Natural killer cell (primary cell): Measurements from ENCODE around the gene MAML3. TPM values are rescaled to one million over a fixed set of nuclear protein-coding genes. Genes with fewer than 3 reads are reported as not detected.

Experiments used
- ATAC-seq, 3 donors: fragments of 150-1000 bp in 2 of 3; fragments of 200-7000 bp in 1 of 3; cut with Tn5 transposase; 1 replicate in 1 of 3; 2 replicates in 2 of 3; pipeline ENCODE4 v1.10.0; 2021; ENCODE audit warnings: mild to moderate bottlenecking in 2 of 3, moderate library complexity in 2 of 3
- DNase-seq, 2 donors: peaks; one replicate each; pipeline versions ENCODE4 v3.0.0 to v3.0.0-alpha.2; 2013 to 2021; ENCODE audit warnings: mixed read lengths in 1 of 2
- H3K27ac ChIP-seq: one replicate; pipeline ENCODE4 v1.5.1; 2013; ENCODE audit warnings: mild to moderate bottlenecking, low read length
- H3K27me3 ChIP-seq: one replicate; pipeline ENCODE4 v1.6.1; 2013; ENCODE audit warnings: low read length; ENCODE audit not compliant: control insufficient read depth, insufficient read depth
- H3K36me3 ChIP-seq: one replicate; pipeline ENCODE4 v1.6.1; 2013; ENCODE audit warnings: low read length; ENCODE audit not compliant: control insufficient read depth, insufficient read depth
- H3K4me1 ChIP-seq: one replicate; pipeline ENCODE4 v1.6.1; 2013; ENCODE audit warnings: low read length; ENCODE audit not compliant: control insufficient read depth, insufficient read depth
- H3K4me3 ChIP-seq: one replicate; pipeline ENCODE4 v1.5.1; 2013; ENCODE audit warnings: low read length
- H3K9me3 ChIP-seq: one replicate; pipeline ENCODE4 v1.6.1; 2013; ENCODE audit warnings: low read length; ENCODE audit not compliant: control insufficient read depth, insufficient read depth
- H3K27ac Mint-ChIP-seq, 2 donors: one replicate each; pipeline ENCODE4 v1.8.0; 2022; ENCODE audit warnings: mild to moderate bottlenecking in 2 of 2, mixed read lengths in 2 of 2, moderate library complexity in 1 of 2
- H3K27me3 Mint-ChIP-seq, 2 donors: one replicate each; pipeline ENCODE4 v1.8.0; 2022; ENCODE audit warnings: low read depth in 2 of 2, mixed read lengths in 2 of 2
- H3K36me3 Mint-ChIP-seq: one replicate; pipeline ENCODE4 v1.8.0; 2022; ENCODE audit warnings: mixed read lengths
- H3K4me1 Mint-ChIP-seq, 2 donors: one replicate each; pipeline ENCODE4 v1.8.0; 2022; ENCODE audit warnings: mixed read lengths in 2 of 2
- H3K4me3 Mint-ChIP-seq: one replicate; pipeline ENCODE4 v1.8.0; 2022; ENCODE audit warnings: mild to moderate bottlenecking, moderate library complexity, mixed read lengths
- H3K9me3 Mint-ChIP-seq, 2 donors: one replicate each; pipeline ENCODE4 v1.8.0; 2022; ENCODE audit warnings: mixed read lengths in 2 of 2
- WGBS: methylation state at CpG from one replicate; pipeline ENCODE4 v1.1.7; 2013; ENCODE audit warnings: missing lambda C conversion rate; ENCODE audit not compliant: insufficient coverage; 5-methylcytosine and 5-hydroxymethylcytosine counted together
- intact Hi-C: fragments of 100-400 bp; cut with micrococcal nuclease; formaldehyde crosslinking; loops from one replicate; pipeline ENCODE4 v1.14.2; 2022
- total RNA-seq, 4 donors: library from RNA; stranded (reverse); fragments of 120-200 nt in 1 of 4; gene quantifications; one replicate each; pipeline versions ENCODE4 v1.2.3 to v1.2.4, GENCODE V29; 2013 to 2022
- TF ChIP-seq, protein P1 (sequence below): fragments of 200-600 bp; IDR thresholded peaks from one replicate; pipeline ENCODE4 v1.8.0; 2022; ENCODE audit warnings: antibody characterized with exemption

The MAML3 gene
- total RNA-seq, 3 donors from 2014 or later (not counting 1 experiment from before 2014, with no cell fraction given), result 1.7 to 5.6 (median 2.8) TPM

GRCh38 chr4:140189805-140190204, 35.8 kb upstream of the MAML3 start:
- no peak overlapping the region for H3K4me3 Mint-ChIP-seq
- no peak for ATAC-seq
- H3K4me1 ChIP-seq, result no peaks in the 10 kb centered on the region
- H3K27ac Mint-ChIP-seq, result no peak overlapping the region
- H3K9me3 ChIP-seq, result no peaks in the 10 kb centered on the region
- H3K4me1 Mint-ChIP-seq, result no peaks in the 10 kb centered on the region
- H3K27me3 Mint-ChIP-seq, result peaks cover 0 to 23% of the 10 kb centered on the region in 2 donors
- WGBS, result 95% methylated on average over 2 of the region's 2 CpGs
- no peaks in the 10 kb centered on the region for H3K36me3 Mint-ChIP-seq
- intact Hi-C loops, result no loop called here
- H3K36me3 ChIP-seq, result no peaks in the 10 kb centered on the region
- no peaks in the 10 kb centered on the region for H3K27me3 ChIP-seq
- DNase-seq, result no peak
- TF ChIP-seq, protein P1, sequence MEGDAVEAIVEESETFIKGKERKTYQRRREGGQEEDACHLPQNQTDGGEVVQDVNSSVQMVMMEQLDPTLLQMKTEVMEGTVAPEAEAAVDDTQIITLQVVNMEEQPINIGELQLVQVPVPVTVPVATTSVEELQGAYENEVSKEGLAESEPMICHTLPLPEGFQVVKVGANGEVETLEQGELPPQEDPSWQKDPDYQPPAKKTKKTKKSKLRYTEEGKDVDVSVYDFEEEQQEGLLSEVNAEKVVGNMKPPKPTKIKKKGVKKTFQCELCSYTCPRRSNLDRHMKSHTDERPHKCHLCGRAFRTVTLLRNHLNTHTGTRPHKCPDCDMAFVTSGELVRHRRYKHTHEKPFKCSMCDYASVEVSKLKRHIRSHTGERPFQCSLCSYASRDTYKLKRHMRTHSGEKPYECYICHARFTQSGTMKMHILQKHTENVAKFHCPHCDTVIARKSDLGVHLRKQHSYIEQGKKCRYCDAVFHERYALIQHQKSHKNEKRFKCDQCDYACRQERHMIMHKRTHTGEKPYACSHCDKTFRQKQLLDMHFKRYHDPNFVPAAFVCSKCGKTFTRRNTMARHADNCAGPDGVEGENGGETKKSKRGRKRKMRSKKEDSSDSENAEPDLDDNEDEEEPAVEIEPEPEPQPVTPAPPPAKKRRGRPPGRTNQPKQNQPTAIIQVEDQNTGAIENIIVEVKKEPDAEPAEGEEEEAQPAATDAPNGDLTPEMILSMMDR, result no peak
- no peak overlapping the region for H3K27ac ChIP-seq
- H3K9me3 Mint-ChIP-seq, result no peaks in the 10 kb centered on the region
- H3K4me3 ChIP-seq, result no peak overlapping the region

GRCh38 chr4:140188975-140189374, 35.0 kb upstream of the MAML3 start:
- ATAC-seq, result no peak
- Histone ChIP-seq H3K9me3 (no peaks in the 10 kb centered on the region), H3K27me3 (no peaks in the 10 kb centered on the region), H3K27ac (no peak overlapping the region), H3K4me1 (no peaks in the 10 kb centered on the region), H3K4me3 (no peak overlapping the region), H3K36me3 (no peaks in the 10 kb centered on the region)
- Mint-ChIP-seq H3K27me3 (peaks cover 4 to 24% of the 10 kb centered on the region in 2 donors), H3K4me1 (no peaks in the 10 kb centered on the region), H3K27ac (no peak overlapping the region), H3K36me3 (no peaks in the 10 kb centered on the region), H3K4me3 (no peak overlapping the region), H3K9me3 (no peaks in the 10 kb centered on the region)
- no peak for DNase-seq
- intact Hi-C loops, result no loop called here
- WGBS, result 95% methylated on average over 2 of the region's 2 CpGs
- TF ChIP-seq, protein P1, result no peak

DNA sequence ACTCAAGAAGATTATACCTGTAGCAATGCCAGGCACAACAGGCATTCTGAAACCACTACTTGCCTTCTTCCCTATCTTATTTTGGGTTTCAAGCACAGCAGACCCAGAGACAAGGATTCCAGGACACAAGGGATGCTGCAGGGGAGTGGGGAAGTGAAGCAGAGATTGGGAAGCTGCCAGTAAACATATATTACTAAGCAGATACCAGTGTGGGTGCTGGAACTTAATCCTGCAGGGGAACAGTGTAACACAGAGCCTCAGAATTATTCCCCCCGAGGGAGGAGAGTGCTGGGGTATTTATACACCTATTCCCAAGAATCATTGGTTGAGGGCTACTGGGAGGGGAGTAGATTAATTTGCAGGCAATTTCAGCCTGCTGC, 33.3 kb upstream of the MAML3 start:
- H3K9me3 ChIP-seq, result no peaks in the 10 kb centered on the region
- Mint-ChIP-seq H3K36me3 (no peaks in the 10 kb centered on the region), H3K4me3 (no peak overlapping the region), H3K9me3 (no peaks in the 10 kb centered on the region), H3K27ac (no peak overlapping the region), H3K4me1 (no peaks in the 10 kb centered on the region), H3K27me3 (peaks cover 4 to 14% of the 10 kb centered on the region in 2 donors)
- no peaks in the 10 kb centered on the region for H3K27me3 ChIP-seq
- no peaks in the 10 kb centered on the region for H3K36me3 ChIP-seq
- no peaks in the 10 kb centered on the region for H3K4me1 ChIP-seq
- H3K4me3 ChIP-seq, result no peak overlapping the region
- no peak overlapping the region for H3K27ac ChIP-seq
- DNase-seq (no peak), ATAC-seq (no peak)
- TF ChIP-seq, protein P1, result no peak
- WGBS, result 83% methylated on average over 1 of the region's 1 CpG
- intact Hi-C loops, result no loop called here

DNA sequence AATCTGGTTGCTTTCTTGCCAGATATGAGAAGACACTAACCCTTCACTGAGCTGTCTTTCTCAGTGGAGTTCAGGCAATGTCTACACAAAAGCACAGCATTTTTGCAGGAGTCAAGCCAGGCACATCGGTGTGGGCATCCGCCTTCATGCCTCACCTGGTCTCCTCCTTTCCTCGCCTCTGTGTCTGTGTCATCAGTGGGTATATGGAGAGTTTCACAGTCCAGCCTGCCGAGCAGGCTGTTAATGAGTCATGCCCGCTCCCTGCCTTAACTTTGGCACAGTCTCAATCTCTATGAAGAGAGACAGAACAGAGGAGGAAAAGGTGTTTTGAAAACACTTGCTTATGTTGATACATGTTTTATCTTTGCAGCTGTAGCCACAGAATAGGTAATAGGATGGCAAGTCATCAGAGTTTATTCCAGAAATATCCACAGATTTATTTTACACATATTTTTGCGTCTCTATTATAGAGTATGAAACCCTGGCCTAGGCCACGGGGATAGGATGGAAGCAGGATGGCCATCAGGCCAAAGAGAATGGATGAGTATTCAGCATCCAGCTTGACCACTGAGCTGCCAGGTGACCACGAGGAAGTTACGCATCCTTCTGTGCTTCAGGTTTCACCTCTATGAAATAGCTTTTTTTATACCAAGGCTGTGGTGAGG, 32.8 kb upstream of the MAML3 start:
- H3K4me3 Mint-ChIP-seq, result no peak overlapping the region
- intact Hi-C loops, result no loop called here
- Histone ChIP-seq H3K4me1 (no peaks in the 10 kb centered on the region), H3K9me3 (no peaks in the 10 kb centered on the region), H3K27ac (no peak overlapping the region), H3K4me3 (no peak overlapping the region), H3K36me3 (no peaks in the 10 kb centered on the region), H3K27me3 (no peaks in the 10 kb centered on the region)
- H3K36me3 Mint-ChIP-seq, result no peaks in the 10 kb centered on the region
- no peaks in the 10 kb centered on the region for H3K4me1 Mint-ChIP-seq
- no peak overlapping the region for H3K27ac Mint-ChIP-seq
- DNase-seq, result no peak
- TF ChIP-seq, protein P1, result no peak
- peaks cover 4 to 14% of the 10 kb centered on the region in 2 donors for H3K27me3 Mint-ChIP-seq
- no peaks in the 10 kb centered on the region for H3K9me3 Mint-ChIP-seq
- no peak for ATAC-seq
- WGBS, result 90% methylated on average over 9 of the region's 9 CpGs
